GM12891 (cell line): ENCODE measurements around the gene CES1.
"Not testable (repeated sequence)": the region's sequence is repeated elsewhere in the genome, so short reads cannot be mapped to it uniquely, and the experiment has no call there.

Source experiments
- DNase-seq: peaks from one replicate; pipeline ENCODE4 v3.0.0; 2011; ENCODE audit warnings: low spot score; ENCODE audit not compliant: insufficient read length
- FAIRE-seq: peaks from 2 replicates; lab custom pipeline; 2011; peaks lifted over from hg19 to GRCh38; lab: Jason Lieb, UNC
- PAX5 ChIP-seq: IDR thresholded peaks from 2 replicates; pipeline ENCODE4 v1.6.1; 2011; ENCODE audit warnings: low read length, moderate library complexity, mild to moderate bottlenecking; ENCODE audit not compliant: insufficient read depth, severe bottlenecking
- POLR2A ChIP-seq: IDR thresholded peaks from 2 replicates; pipeline ENCODE4 v1.6.1; 2011; ENCODE audit warnings: low read depth, low read length, control low read depth
- POLR2AphosphoS5 ChIP-seq: IDR thresholded peaks from 2 replicates; pipeline ENCODE4 v1.6.1; 2011; ENCODE audit warnings: low read depth, low read length, control low read depth
- POU2F2 ChIP-seq: IDR thresholded peaks from 2 replicates; pipeline ENCODE4 v1.6.1; 2011; ENCODE audit warnings: low read depth, mild to moderate bottlenecking, control low read depth, low read length, moderate library complexity
- SPI1 ChIP-seq: IDR thresholded peaks from 2 replicates; pipeline ENCODE4 v1.6.1; 2011; ENCODE audit warnings: low read depth, low read length, control low read depth
- TAF1 ChIP-seq: IDR thresholded peaks from 2 replicates; pipeline ENCODE4 v1.6.1; 2011; ENCODE audit warnings: low read depth, low read length, control low read depth

CES1 gene

GRCh38 chr16:55832425-55832772 is 497 bp downstream of the CES1 start:
- no peak for TF ChIP-seq SPI1
- no peak for TF ChIP-seq POLR2AphosphoS5
- TF ChIP-seq POU2F2 = no peak
- no peak for TF ChIP-seq POLR2A
- TF ChIP-seq PAX5 = no peak
- TF ChIP-seq TAF1 = no peak
- FAIRE-seq (no peak), DNase-seq (no peak)

GRCh38 chr16:55830658-55831294 is 2.1 kb downstream of the CES1 start:
- FAIRE-seq (no peak), DNase-seq (no peak)
- TF ChIP-seq POLR2AphosphoS5 (no peak), POLR2A (no peak)

GRCh38 chr16:55829232-55829631 is 3.7 kb downstream of the CES1 start:
- not testable (repeated sequence) for DNase-seq, FAIRE-seq

GRCh38 chr16:55828680-55829079 is 4.2 kb downstream of the CES1 start:
- FAIRE-seq = no peak

GRCh38 chr16:55825115-55825728 is 7.7 kb downstream of the CES1 start:
- FAIRE-seq (no peak), DNase-seq (no peak)
- TF ChIP-seq TAF1 (no peak), POLR2AphosphoS5 (no peak)

More at GRCh38 chr16:55828680-55829079, 4.2 kb downstream of the CES1 start:
- no peak for DNase-seq
- TF ChIP-seq POLR2A (no peak), POLR2AphosphoS5 (no peak), PAX5 (no peak)

- TF ChIP-seq TAF1 = no peak
- no peak for TF ChIP-seq POLR2AphosphoS5
- TF ChIP-seq POLR2A = no peak
- no peak for TF ChIP-seq POU2F2
- TF ChIP-seq SPI1 = no peak
- TF ChIP-seq PAX5 = no peak
- DNase-seq (no peak), FAIRE-seq (no peak)
Observed at GRCh38 chr16:55824473-55825000, 8.4 kb downstream of the CES1 start.

GRCh38 chr16:55822280-55822810 is 10.6 kb downstream of the CES1 start:
- FAIRE-seq (no peak), DNase-seq (no peak)
- TF ChIP-seq POLR2AphosphoS5 = no peak
- TF ChIP-seq PAX5 = no peak
- TF ChIP-seq POLR2A = no peak
- no peak for TF ChIP-seq SPI1
- TF ChIP-seq POU2F2 = no peak
- no peak for TF ChIP-seq TAF1

- no peak for TF ChIP-seq PAX5
- no peak for TF ChIP-seq POU2F2
- TF ChIP-seq TAF1 = no peak
- no peak for TF ChIP-seq POLR2AphosphoS5
- no peak for TF ChIP-seq SPI1
- no peak for TF ChIP-seq POLR2A
- no peak for FAIRE-seq
Observed at GRCh38 chr16:55821210-55821609, 11.7 kb downstream of the CES1 start.

GRCh38 chr16:55820615-55821014 is 12.3 kb downstream of the CES1 start:
- FAIRE-seq (no peak), DNase-seq (no peak)
- TF ChIP-seq PAX5 = no peak
- no peak for TF ChIP-seq POLR2A
- no peak for TF ChIP-seq SPI1
- TF ChIP-seq POLR2AphosphoS5 = no peak
- TF ChIP-seq TAF1 = no peak
- no peak for TF ChIP-seq POU2F2

More at GRCh38 chr16:55821210-55821609, 11.7 kb downstream of the CES1 start:
- DNase-seq = no peak

GRCh38 chr16:55817236-55817912 is 15.5 kb downstream of the CES1 start:
- DNase-seq (no peak), FAIRE-seq (no peak)
- TF ChIP-seq POU2F2 (no peak), TAF1 (no peak), POLR2AphosphoS5 (no peak), PAX5 (no peak), POLR2A (no peak), SPI1 (no peak)

GRCh38 chr16:55816222-55816621 is 16.7 kb downstream of the CES1 start:
- FAIRE-seq, DNase-seq: not testable (repeated sequence)
